A673 (cell line): ENCODE data around the gene GAST.

Source experiments
- EZH2 ChIP-seq: fragments of 200-600 bp; sonication (generic); IDR thresholded peaks from 2 replicates; pipeline ENCODE4 v1.6.1; 2017; ENCODE audit warnings: borderline replicate concordance, low read depth, mild to moderate bottlenecking, mixed read lengths, antibody characterized with exemption, low read length; ENCODE audit not compliant: poor library complexity, severe bottlenecking
- TF ChIP-seq, protein P1 (sequence below): fragments of 300-800, 200-600 bp; sonication (generic); conservative IDR thresholded peaks from 2 replicates; pipeline ENCODE4 v1.5.1; 2017; ENCODE audit warnings: low read depth, mild to moderate bottlenecking, antibody characterized with exemption, low read length, moderate library complexity, mixed read lengths

DNA sequence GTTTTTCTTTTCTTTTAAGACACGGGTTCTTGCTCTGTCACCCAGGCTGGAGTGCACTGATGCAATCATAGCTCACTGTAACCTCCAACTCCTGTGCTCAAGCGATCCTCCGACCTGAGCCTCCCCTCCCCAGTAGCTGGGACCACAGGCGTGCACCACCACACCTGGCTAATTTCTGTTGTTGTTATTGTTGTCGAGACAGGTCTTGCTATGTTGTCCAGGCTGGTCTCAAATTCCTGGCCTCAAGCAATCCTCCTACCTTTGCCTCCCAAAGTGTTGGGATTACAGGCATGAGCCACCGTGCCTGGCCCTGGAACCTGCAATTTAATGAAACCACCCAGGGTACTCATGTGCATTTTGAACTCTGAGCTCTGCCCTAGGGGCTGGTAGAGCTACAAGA lies 50.3 kb downstream of the GAST start:
- TF ChIP-seq, protein P1, sequence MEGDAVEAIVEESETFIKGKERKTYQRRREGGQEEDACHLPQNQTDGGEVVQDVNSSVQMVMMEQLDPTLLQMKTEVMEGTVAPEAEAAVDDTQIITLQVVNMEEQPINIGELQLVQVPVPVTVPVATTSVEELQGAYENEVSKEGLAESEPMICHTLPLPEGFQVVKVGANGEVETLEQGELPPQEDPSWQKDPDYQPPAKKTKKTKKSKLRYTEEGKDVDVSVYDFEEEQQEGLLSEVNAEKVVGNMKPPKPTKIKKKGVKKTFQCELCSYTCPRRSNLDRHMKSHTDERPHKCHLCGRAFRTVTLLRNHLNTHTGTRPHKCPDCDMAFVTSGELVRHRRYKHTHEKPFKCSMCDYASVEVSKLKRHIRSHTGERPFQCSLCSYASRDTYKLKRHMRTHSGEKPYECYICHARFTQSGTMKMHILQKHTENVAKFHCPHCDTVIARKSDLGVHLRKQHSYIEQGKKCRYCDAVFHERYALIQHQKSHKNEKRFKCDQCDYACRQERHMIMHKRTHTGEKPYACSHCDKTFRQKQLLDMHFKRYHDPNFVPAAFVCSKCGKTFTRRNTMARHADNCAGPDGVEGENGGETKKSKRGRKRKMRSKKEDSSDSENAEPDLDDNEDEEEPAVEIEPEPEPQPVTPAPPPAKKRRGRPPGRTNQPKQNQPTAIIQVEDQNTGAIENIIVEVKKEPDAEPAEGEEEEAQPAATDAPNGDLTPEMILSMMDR = no peak
- no peak for TF ChIP-seq EZH2
